Skeletal muscle tissue (tissue), 4 donors: ENCODE data around the gene RBM20. TPM values are rescaled to one million over a fixed set of nuclear protein-coding genes. Genes with fewer than 3 reads are reported as not detected.

Source experiments
- H3K27ac ChIP-seq: one replicate; pipeline ENCODE4 v1.7.0; 2013; ENCODE audit warnings: mild to moderate bottlenecking, low read depth, low read length, inconsistent platforms
- H3K27me3 ChIP-seq, 3 donors: one replicate each; pipeline ENCODE4 v1.7.0; 2013; ENCODE audit warnings: low read length in 3 of 3; ENCODE audit not compliant: control insufficient read depth in 3 of 3, insufficient read depth in 3 of 3
- H3K36me3 ChIP-seq, 3 donors: one replicate each; pipeline ENCODE4 v1.7.0; 2013; ENCODE audit warnings: low read length in 3 of 3; ENCODE audit not compliant: control insufficient read depth in 3 of 3, insufficient read depth in 3 of 3
- H3K4me1 ChIP-seq, 3 donors: one replicate each; pipeline ENCODE4 v1.7.0; 2013; ENCODE audit warnings: low read length in 3 of 3, mild to moderate bottlenecking in 3 of 3; ENCODE audit not compliant: control insufficient read depth in 3 of 3, insufficient read depth in 3 of 3
- H3K4me3 ChIP-seq, 3 donors: one replicate each; pipeline ENCODE4 v1.7.0; 2013; ENCODE audit warnings: low read length in 3 of 3
- H3K9ac ChIP-seq, 3 donors: one replicate each; pipeline ENCODE4 v1.7.0; 2013; ENCODE audit warnings: low read length in 3 of 3, mild to moderate bottlenecking in 3 of 3, moderate library complexity in 2 of 3, low read depth in 1 of 3
- H3K9me3 ChIP-seq, 3 donors: one replicate each; pipeline ENCODE4 v1.7.0; 2013; ENCODE audit warnings: low read length in 3 of 3; ENCODE audit not compliant: control insufficient read depth in 3 of 3
- total RNA-seq: library from RNA; depleted of rRNA; stranded (reverse); fragments of >200 nt; gene quantifications from one replicate; pipeline ENCODE4 v1.2.3, GENCODE V29; 2014
- donor health status: Osteomylitis.

Gene RBM20
- total RNA-seq, 1 donor from 2014 or later: 6.3 TPM

GRCh38 chr10:110829721-110830410 is 185.7 kb downstream of the RBM20 start:
- Histone ChIP-seq H3K27ac (no peak overlapping the region), H3K9ac (no peak overlapping the region), H3K9me3 (no peaks in the 10 kb centered on the region), H3K4me3 (no peak overlapping the region), H3K4me1 (peaks cover 26 to 39% (median 35%) of the 10 kb centered on the region in 3 donors), H3K36me3 (peaks cover 9 to 19% (median 16%) of the 10 kb centered on the region in 3 donors), H3K27me3 (no peaks in the 10 kb centered on the region)

GRCh38 chr10:110833234-110833940 is 189.3 kb downstream of the RBM20 start:
- no peaks in the 10 kb centered on the region for H3K9me3 ChIP-seq
- peaks cover 24 to 41% (median 29%) of the 10 kb centered on the region in 3 donors for H3K4me1 ChIP-seq
- no peaks in the 10 kb centered on the region for H3K27me3 ChIP-seq
- H3K9ac ChIP-seq: peak overlapping the region in 2 of 3 donors; percentile 41 to 45
- H3K4me3 ChIP-seq: no peak overlapping the region
- peaks cover 21 to 28% (median 23%) of the 10 kb centered on the region in 3 donors for H3K36me3 ChIP-seq
- peak overlapping the region; percentile 51 for H3K27ac ChIP-seq

GRCh38 chr10:110833941-110834628 is 189.9 kb downstream of the RBM20 start:
- Histone ChIP-seq H3K4me1 (peaks cover 23 to 38% (median 27%) of the 10 kb centered on the region in 3 donors), H3K9me3 (no peaks in the 10 kb centered on the region), H3K27ac (peak overlapping the region; percentile 51), H3K27me3 (no peaks in the 10 kb centered on the region), H3K36me3 (peaks cover 21 to 28% (median 23%) of the 10 kb centered on the region in 3 donors), H3K4me3 (no peak overlapping the region), H3K9ac (peak overlapping the region; percentile 10 to 45 (median 41))

GRCh38 chr10:110834629-110835301 is 190.6 kb downstream of the RBM20 start:
- no peak overlapping the region for H3K9ac ChIP-seq
- H3K9me3 ChIP-seq: no peaks in the 10 kb centered on the region
- H3K27ac ChIP-seq: peak overlapping the region; percentile 51
- H3K27me3 ChIP-seq: no peaks in the 10 kb centered on the region
- peaks cover 23 to 38% (median 27%) of the 10 kb centered on the region in 3 donors for H3K4me1 ChIP-seq
- peaks cover 21 to 25% (median 21%) of the 10 kb centered on the region in 3 donors for H3K36me3 ChIP-seq
- no peak overlapping the region for H3K4me3 ChIP-seq

- H3K36me3 ChIP-seq: peaks cover 15 to 18% (median 17%) of the 10 kb centered on the region in 3 donors
Measured at GRCh38 chr10:110835841-110836240, 191.7 kb downstream of the RBM20 start.

GRCh38 chr10:110836706-110837105 is 192.6 kb downstream of the RBM20 start:
- Histone ChIP-seq H3K36me3 (peaks cover 8 to 14% (median 12%) of the 10 kb centered on the region in 3 donors), H3K4me1 (peaks cover 23 to 38% (median 27%) of the 10 kb centered on the region in 3 donors), H3K27ac (no peak overlapping the region)

More at GRCh38 chr10:110835841-110836240, 191.7 kb downstream of the RBM20 start:
- H3K9ac ChIP-seq: no peak overlapping the region
- no peak overlapping the region for H3K4me3 ChIP-seq
- peaks cover 23 to 38% (median 27%) of the 10 kb centered on the region in 3 donors for H3K4me1 ChIP-seq
- no peaks in the 10 kb centered on the region for H3K9me3 ChIP-seq
- H3K27ac ChIP-seq: no peak overlapping the region
- no peaks in the 10 kb centered on the region for H3K27me3 ChIP-seq

GRCh38 chr10:110837418-110838171 is 193.5 kb downstream of the RBM20 start:
- Histone ChIP-seq H3K27ac (no peak overlapping the region), H3K36me3 (peaks cover 12 to 16% (median 14%) of the 10 kb centered on the region in 3 donors), H3K9me3 (no peaks in the 10 kb centered on the region), H3K4me1 (peaks cover 23 to 39% (median 27%) of the 10 kb centered on the region in 3 donors), H3K4me3 (no peak overlapping the region), H3K27me3 (no peaks in the 10 kb centered on the region), H3K9ac (peak overlapping the region in 1 of 3 donors; percentile 28)

More at GRCh38 chr10:110836706-110837105, 192.6 kb downstream of the RBM20 start:
- peak overlapping the region in 1 of 3 donors; percentile 28 for H3K9ac ChIP-seq
- no peaks in the 10 kb centered on the region for H3K27me3 ChIP-seq
- no peaks in the 10 kb centered on the region for H3K9me3 ChIP-seq
- no peak overlapping the region for H3K4me3 ChIP-seq

- Histone ChIP-seq H3K27me3 (no peaks in the 10 kb centered on the region), H3K36me3 (peaks cover 10 to 17% (median 13%) of the 10 kb centered on the region in 3 donors), H3K4me3 (no peak overlapping the region), H3K9ac (no peak overlapping the region), H3K9me3 (no peaks in the 10 kb centered on the region), H3K27ac (no peak overlapping the region), H3K4me1 (peaks cover 9 to 19% (median 10%) of the 10 kb centered on the region in 3 donors)
Measured at GRCh38 chr10:110840225-110840922, 196.2 kb downstream of the RBM20 start.
